Measurements from ENCODE around the gene PTPN12.
"Not testable (repeated sequence)": the region's sequence is repeated elsewhere in the genome, so short reads cannot be mapped to it uniquely, and the experiment has no call there.

The PTPN12 gene

DNA sequence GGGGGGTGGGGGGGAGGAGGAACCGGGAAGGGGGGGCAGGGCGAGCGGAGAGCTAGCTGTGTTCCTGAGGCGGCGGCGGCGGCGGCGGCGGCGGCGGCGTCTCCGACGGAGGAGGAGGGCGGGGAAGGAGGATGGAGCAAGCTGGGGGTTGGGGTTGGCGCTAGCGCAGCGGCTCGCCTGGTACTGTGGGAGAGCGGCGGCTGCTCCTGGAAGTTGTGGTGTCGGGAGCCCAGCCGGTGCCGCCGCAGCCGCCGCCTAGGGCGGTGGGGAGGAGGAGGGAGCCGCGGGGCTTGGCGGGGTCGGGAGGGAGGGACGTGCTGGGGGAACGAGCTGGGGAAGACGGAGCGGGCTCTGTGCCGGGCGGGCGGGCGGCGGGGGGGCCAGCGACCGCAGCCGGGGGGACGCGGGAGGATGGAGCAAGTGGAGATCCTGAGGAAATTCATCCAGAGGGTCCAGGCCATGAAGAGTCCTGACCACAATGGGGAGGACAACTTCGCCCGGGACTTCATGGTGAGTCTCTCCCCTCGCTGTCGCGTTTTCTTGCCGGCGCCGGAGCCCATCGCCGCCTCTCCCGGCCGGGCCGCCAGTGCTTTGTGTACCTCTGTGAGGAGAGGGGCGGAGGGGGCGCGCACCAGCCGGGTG, at the start of gene PTPN12:
Gene PTPN12, plus strand, starts transcription at position 160 of the 642 bp plus-strand sequence. Its CDS starts 252 bp downstream, at position 412.
- Histone ChIP-seq H3K4me3 (ENCODE audit: low read depth, low read length) (peak within 1 kb of the TSS; percentile 99), H3K4me1 (ENCODE audit: control insufficient read depth, insufficient read depth, low read length, unreplicated experiment) (peaks cover 30% of the 10 kb centered on the region), H3K27me3 (ENCODE audit: insufficient read depth, low read length) (no peaks in the 10 kb centered on the region), H3K27ac (ENCODE audit: low read depth, low read length) (peak within 1 kb of the TSS; percentile 97), H3K36me3 (ENCODE audit: insufficient read depth, low read length) (no peaks in the 10 kb centered on the region), H3K79me2 (ENCODE audit: control insufficient read depth, insufficient read depth, low read length, unreplicated experiment) (peaks cover 48% of the 10 kb centered on the region), H2AFZ (ENCODE audit: low read length, unreplicated experiment) (peak within 1 kb of the TSS; percentile 67)

DNA sequence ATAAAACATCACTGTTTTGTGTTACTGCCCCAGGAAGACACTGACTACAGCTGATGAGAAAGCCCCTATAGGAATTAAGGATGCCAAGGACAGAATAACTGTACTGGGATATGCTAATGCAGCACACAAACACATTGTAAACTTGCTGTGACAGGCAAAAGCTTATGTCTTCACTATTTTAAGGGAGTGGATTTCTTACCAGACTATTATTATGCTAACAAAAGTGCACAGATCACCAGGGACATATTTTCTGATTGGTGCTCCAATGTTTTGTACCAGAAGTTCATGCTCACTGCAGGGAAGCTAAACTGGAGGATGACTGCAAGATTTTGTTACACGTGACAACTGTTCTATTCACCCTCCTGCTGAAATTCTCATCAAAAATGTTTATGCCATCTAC, 48.1 kb upstream of the PTPN12 start:
- H3K4me1 ChIP-seq (ENCODE audit: control insufficient read depth, insufficient read depth, low read length, unreplicated experiment): no peaks in the 10 kb centered on the region
- H3K4me3 ChIP-seq (ENCODE audit: low read depth, low read length): no peak overlapping the region
- no peak overlapping the region for H2AFZ ChIP-seq (ENCODE audit: low read length, unreplicated experiment)
- no peaks in the 10 kb centered on the region for H3K27me3 ChIP-seq (ENCODE audit: insufficient read depth, low read length)
- no peaks in the 10 kb centered on the region for H3K36me3 ChIP-seq (ENCODE audit: insufficient read depth, low read length)
- no peaks in the 10 kb centered on the region for H3K79me2 ChIP-seq (ENCODE audit: control insufficient read depth, insufficient read depth, low read length, unreplicated experiment)
- no peak overlapping the region for H3K27ac ChIP-seq (ENCODE audit: low read depth, low read length)

DNA sequence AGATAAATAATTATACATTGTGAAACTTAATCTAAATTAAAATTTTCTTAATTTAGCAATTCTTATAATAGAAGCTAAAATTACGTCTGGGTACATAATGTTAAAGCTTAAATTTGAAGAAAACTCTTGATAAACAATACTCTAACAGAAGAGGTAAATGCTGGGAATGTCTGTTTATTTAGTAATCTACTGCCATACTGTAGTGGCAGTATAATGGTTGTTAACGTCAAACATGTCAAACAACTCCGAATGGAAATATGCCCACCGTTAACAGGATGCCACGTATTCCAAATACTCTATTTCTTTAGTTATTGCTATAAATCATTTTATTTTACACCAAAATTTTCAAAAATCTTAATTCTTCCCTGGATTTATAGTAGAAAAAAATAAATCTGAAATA, 40.0 kb upstream of the PTPN12 start:
- Histone ChIP-seq H2AFZ (ENCODE audit: low read length, unreplicated experiment) (no peak overlapping the region), H3K27me3 (ENCODE audit: insufficient read depth, low read length) (no peaks in the 10 kb centered on the region), H3K4me1 (ENCODE audit: control insufficient read depth, insufficient read depth, low read length, unreplicated experiment) (peaks cover 6% of the 10 kb centered on the region), H3K4me3 (ENCODE audit: low read depth, low read length) (no peak overlapping the region), H3K36me3 (ENCODE audit: insufficient read depth, low read length) (no peaks in the 10 kb centered on the region), H3K27ac (ENCODE audit: low read depth, low read length) (no peak overlapping the region), H3K79me2 (ENCODE audit: control insufficient read depth, insufficient read depth, low read length, unreplicated experiment) (no peaks in the 10 kb centered on the region)

DNA sequence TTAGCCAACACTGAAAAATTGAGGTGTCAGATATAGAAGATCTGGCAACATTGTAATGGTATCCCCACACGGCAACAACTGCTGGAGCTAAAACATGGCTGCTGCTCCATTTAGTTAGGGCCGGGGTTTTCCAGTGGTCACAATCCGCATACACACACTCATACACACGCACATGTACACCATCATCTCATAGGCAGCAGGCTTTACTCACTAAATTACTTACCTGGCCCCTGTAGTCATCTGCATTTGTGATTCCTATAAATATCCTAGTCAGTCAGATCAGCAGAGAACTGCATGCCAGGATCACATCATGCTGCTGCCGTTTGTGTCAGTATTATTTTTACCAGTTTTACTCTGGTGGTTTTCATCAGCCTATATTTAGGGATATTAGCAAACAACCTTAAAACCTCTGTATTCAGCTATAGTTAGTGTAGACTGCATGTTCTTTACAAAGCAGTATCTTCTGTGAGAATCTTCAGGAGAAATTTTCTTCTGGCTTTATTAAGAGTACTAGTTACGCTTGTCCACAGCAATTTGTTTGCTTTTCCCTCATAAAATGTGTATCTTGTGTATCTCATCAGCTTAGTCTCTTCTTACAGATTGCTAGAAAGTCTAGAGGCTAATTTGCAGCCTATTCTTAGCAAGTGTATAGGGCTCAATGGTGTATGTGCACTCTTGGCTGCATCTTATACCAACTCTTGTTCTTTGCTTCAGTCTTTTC, 38.3 kb upstream of the PTPN12 start:
- H3K27ac ChIP-seq (ENCODE audit: low read depth, low read length): no peak overlapping the region
- no peak overlapping the region for H2AFZ ChIP-seq (ENCODE audit: low read length, unreplicated experiment)
- H3K79me2 ChIP-seq (ENCODE audit: control insufficient read depth, insufficient read depth, low read length, unreplicated experiment): no peaks in the 10 kb centered on the region
- H3K36me3 ChIP-seq (ENCODE audit: insufficient read depth, low read length): no peaks in the 10 kb centered on the region
- no peak overlapping the region for H3K4me3 ChIP-seq (ENCODE audit: low read depth, low read length)
- H3K27me3 ChIP-seq (ENCODE audit: insufficient read depth, low read length): no peaks in the 10 kb centered on the region
- peaks cover 6% of the 10 kb centered on the region for H3K4me1 ChIP-seq (ENCODE audit: control insufficient read depth, insufficient read depth, low read length, unreplicated experiment)

DNA sequence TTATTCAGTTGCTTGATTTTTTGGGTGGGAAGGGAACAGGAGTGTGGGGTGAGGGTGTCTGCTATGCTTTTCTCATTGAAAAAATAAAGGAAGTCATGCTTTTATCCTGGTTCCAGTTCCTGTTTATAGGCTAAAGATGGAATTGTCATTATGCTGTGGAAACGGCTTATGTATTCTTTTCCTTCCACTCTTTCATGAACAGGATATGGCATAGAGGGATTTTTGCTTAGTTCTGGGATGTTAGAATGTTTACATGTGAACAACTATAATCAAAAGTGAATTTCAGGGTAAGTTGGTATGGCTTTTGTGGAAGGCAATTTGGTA, 35.9 kb upstream of the PTPN12 start:
- Histone ChIP-seq H3K36me3 (ENCODE audit: insufficient read depth, low read length) (no peaks in the 10 kb centered on the region), H3K27ac (ENCODE audit: low read depth, low read length) (no peak overlapping the region), H2AFZ (ENCODE audit: low read length, unreplicated experiment) (no peak overlapping the region), H3K27me3 (ENCODE audit: insufficient read depth, low read length) (no peaks in the 10 kb centered on the region), H3K79me2 (ENCODE audit: control insufficient read depth, insufficient read depth, low read length, unreplicated experiment) (no peaks in the 10 kb centered on the region), H3K4me3 (ENCODE audit: low read depth, low read length) (no peak overlapping the region), H3K4me1 (ENCODE audit: control insufficient read depth, insufficient read depth, low read length, unreplicated experiment) (peaks cover 6% of the 10 kb centered on the region)

- no peaks in the 10 kb centered on the region for H3K79me2 ChIP-seq (ENCODE audit: control insufficient read depth, insufficient read depth, low read length, unreplicated experiment)
- H3K4me1 ChIP-seq (ENCODE audit: control insufficient read depth, insufficient read depth, low read length, unreplicated experiment): peaks cover 6% of the 10 kb centered on the region
- no peak overlapping the region for H2AFZ ChIP-seq (ENCODE audit: low read length, unreplicated experiment)
- no peak overlapping the region for H3K4me3 ChIP-seq (ENCODE audit: low read depth, low read length)
- H3K27ac ChIP-seq (ENCODE audit: low read depth, low read length): no peak overlapping the region
- no peaks in the 10 kb centered on the region for H3K36me3 ChIP-seq (ENCODE audit: insufficient read depth, low read length)
- H3K27me3 ChIP-seq (ENCODE audit: insufficient read depth, low read length): no peaks in the 10 kb centered on the region
These were observed 32.1 kb upstream of the PTPN12 start for GRCh38 chr7:77504951-77505350.

DNA sequence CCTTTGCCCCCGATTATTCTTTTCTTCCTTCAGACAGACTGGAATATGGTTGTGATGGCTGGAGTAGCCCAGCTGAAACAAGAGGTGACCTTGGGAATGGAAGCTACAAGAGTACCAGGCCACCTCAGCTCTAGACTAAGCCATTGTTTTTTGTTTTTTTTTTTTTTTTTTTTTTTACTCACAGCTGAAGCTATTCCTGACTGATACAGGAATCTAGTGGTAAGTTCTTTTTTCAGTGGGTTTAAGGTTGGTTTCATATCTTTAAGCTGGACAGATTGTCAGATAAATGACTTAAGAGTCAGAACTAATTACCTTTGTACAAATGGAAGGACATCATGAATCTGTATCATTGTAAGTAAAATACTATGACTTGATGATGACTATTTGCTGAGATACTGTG, 30.2 kb upstream of the PTPN12 start:
- Histone ChIP-seq H3K36me3 (ENCODE audit: insufficient read depth, low read length) (no peaks in the 10 kb centered on the region), H2AFZ (ENCODE audit: low read length, unreplicated experiment) (no peak overlapping the region), H3K4me3 (ENCODE audit: low read depth, low read length) (no peak overlapping the region), H3K4me1 (ENCODE audit: control insufficient read depth, insufficient read depth, low read length, unreplicated experiment) (no peaks in the 10 kb centered on the region), H3K79me2 (ENCODE audit: control insufficient read depth, insufficient read depth, low read length, unreplicated experiment) (no peaks in the 10 kb centered on the region), H3K27ac (ENCODE audit: low read depth, low read length) (no peak overlapping the region), H3K27me3 (ENCODE audit: insufficient read depth, low read length) (no peaks in the 10 kb centered on the region)

DNA sequence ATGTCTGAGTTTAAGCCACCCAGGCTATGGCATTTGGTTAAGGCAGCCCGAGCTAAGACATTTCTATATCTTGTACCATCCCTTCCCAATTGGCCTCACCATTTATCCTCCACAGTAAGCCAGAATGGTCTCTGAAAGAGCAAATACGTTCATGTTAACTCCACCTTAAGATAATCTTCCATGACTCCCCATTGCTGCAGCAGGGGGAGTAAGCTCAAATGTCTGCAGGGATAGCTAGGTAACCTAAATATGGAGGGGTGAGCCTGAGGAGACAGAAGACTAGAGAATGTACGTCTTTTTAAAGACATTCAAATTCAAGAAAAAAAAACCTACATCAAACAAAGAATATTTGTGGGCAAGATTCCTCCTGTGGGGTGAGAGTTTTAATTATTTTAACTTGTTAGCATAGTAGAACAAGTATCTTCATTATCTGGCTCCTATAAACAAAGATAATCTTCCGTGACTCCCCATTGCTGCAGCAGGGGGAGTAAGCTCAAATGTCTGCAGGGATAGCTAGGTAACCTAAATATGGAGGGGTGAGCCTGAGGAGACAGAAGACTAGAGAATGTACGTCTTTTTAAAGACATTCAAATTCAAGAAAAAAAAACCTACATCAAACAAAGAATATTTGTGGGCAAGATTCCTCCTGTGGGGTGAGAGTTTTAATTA, 24.0 kb upstream of the PTPN12 start:
- not testable (repeated sequence) for H3K4me3 ChIP-seq (ENCODE audit: low read depth, low read length); H3K79me2 ChIP-seq (ENCODE audit: control insufficient read depth, insufficient read depth, low read length, unreplicated experiment); H3K4me1 ChIP-seq (ENCODE audit: control insufficient read depth, insufficient read depth, low read length, unreplicated experiment); H3K36me3 ChIP-seq (ENCODE audit: insufficient read depth, low read length); H3K27ac ChIP-seq (ENCODE audit: low read depth, low read length); H3K27me3 ChIP-seq (ENCODE audit: insufficient read depth, low read length); H2AFZ ChIP-seq (ENCODE audit: low read length, unreplicated experiment)

DNA sequence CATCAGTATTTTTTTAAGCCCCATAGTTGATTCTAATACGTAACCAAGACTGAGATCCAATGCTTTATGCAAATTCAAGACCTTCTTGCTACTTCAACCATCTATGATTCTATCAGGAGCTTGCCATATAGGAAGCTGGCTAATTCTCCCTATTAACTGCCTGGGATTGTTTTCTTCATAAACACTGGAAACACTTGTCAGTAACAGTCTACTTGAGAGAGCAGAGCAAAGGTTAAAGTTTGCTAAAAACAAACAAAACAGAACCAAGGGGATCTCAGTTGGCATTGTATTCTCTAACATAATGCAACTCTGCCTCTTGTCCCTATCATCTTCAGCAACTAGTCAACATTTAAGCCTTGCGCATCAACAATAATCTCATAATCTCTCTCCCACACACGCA, 21.0 kb upstream of the PTPN12 start:
- H3K27me3 ChIP-seq (ENCODE audit: insufficient read depth, low read length): no peaks in the 10 kb centered on the region
- H3K79me2 ChIP-seq (ENCODE audit: control insufficient read depth, insufficient read depth, low read length, unreplicated experiment): no peaks in the 10 kb centered on the region
- no peaks in the 10 kb centered on the region for H3K36me3 ChIP-seq (ENCODE audit: insufficient read depth, low read length)
- no peak overlapping the region for H2AFZ ChIP-seq (ENCODE audit: low read length, unreplicated experiment)
- H3K4me1 ChIP-seq (ENCODE audit: control insufficient read depth, insufficient read depth, low read length, unreplicated experiment): no peaks in the 10 kb centered on the region
- H3K27ac ChIP-seq (ENCODE audit: low read depth, low read length): no peak overlapping the region
- no peak overlapping the region for H3K4me3 ChIP-seq (ENCODE audit: low read depth, low read length)

DNA sequence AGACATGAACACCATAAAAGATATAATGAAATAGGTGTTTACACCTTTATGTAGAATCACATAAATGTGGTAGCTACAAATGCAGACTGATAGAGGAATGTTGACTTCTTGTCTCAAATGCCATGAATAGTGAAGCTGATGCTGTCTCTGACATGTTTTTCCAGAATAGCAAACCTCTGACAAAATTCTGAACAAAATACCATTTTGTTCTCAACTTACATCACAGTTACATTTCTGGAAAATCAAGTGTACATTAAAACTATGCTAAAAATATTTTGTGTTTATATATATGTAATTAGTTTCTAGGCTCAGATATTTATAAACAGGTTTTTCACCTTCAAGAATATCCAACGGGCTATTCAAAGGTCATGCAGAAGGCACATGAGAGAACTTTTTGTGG, 16.8 kb upstream of the PTPN12 start:
- Histone ChIP-seq H3K27me3 (ENCODE audit: insufficient read depth, low read length) (no peaks in the 10 kb centered on the region), H3K4me3 (ENCODE audit: low read depth, low read length) (no peak overlapping the region), H3K27ac (ENCODE audit: low read depth, low read length) (no peak overlapping the region), H3K36me3 (ENCODE audit: insufficient read depth, low read length) (no peaks in the 10 kb centered on the region), H3K4me1 (ENCODE audit: control insufficient read depth, insufficient read depth, low read length, unreplicated experiment) (peaks cover 5% of the 10 kb centered on the region), H2AFZ (ENCODE audit: low read length, unreplicated experiment) (no peak overlapping the region), H3K79me2 (ENCODE audit: control insufficient read depth, insufficient read depth, low read length, unreplicated experiment) (no peaks in the 10 kb centered on the region)

DNA sequence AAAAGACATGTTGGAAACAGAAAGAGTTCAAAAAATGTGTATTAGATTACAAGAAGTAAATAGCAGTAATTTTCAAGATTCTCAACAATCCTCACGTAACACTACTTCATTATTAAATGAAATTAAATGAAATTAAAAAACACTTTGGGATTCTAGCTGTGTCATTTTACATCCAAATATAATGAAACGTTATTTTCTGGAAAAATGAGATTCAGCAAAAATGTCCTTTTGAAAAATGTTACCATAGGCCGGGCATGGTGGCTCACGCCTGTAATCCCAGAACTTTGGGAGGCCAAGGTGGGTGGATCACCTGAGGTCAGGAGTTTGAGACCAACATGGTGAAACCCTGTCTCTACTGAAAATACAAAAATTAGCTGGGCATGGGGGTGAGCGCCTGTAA, 15.6 kb upstream of the PTPN12 start:
- not testable (repeated sequence) for H3K36me3 ChIP-seq (ENCODE audit: insufficient read depth, low read length); H2AFZ ChIP-seq (ENCODE audit: low read length, unreplicated experiment); H3K4me3 ChIP-seq (ENCODE audit: low read depth, low read length); H3K27ac ChIP-seq (ENCODE audit: low read depth, low read length); H3K27me3 ChIP-seq (ENCODE audit: insufficient read depth, low read length); H3K79me2 ChIP-seq (ENCODE audit: control insufficient read depth, insufficient read depth, low read length, unreplicated experiment)
- peaks cover 11% of the 10 kb centered on the region for H3K4me1 ChIP-seq (ENCODE audit: control insufficient read depth, insufficient read depth, low read length, unreplicated experiment)

All from ACC112 (cell line).